ENCODE measurements around the gene RFX5. TPM values are rescaled to one million over a fixed set of nuclear protein-coding genes. Genes with fewer than 3 reads are reported as not detected.

Gene RFX5
- total RNA-seq, 1 experiment from 2014 or later: 34.1 TPM

DNA sequence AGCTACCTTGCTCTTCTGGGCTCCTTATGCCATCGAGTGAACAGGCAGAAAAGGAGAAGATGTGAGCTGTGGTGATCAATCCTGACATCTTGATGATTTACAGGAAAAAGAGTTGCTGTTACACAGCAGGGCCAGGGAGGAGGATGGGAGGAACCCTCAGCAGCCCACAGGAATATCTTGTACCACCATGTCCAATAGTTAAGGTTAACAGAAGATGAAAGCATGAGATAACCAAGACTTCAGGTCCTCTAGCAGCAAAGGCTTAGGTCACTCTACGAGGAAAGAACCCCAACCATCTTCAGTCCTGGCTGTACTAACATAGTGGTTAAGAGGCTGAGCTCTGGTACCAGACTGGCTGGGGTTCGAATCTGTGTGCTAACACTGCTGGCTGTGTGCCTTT lies 37.5 kb upstream of the RFX5 start:
- H3K9me3 ChIP-seq (ENCODE audit: low read length): no peaks in the 10 kb centered on the region
- TF ChIP-seq EZH2 (IDR thresholded peaks at IDR 0.05; ENCODE audit: low read length, unreplicated experiment): no peak
- TF ChIP-seq, protein P1, sequence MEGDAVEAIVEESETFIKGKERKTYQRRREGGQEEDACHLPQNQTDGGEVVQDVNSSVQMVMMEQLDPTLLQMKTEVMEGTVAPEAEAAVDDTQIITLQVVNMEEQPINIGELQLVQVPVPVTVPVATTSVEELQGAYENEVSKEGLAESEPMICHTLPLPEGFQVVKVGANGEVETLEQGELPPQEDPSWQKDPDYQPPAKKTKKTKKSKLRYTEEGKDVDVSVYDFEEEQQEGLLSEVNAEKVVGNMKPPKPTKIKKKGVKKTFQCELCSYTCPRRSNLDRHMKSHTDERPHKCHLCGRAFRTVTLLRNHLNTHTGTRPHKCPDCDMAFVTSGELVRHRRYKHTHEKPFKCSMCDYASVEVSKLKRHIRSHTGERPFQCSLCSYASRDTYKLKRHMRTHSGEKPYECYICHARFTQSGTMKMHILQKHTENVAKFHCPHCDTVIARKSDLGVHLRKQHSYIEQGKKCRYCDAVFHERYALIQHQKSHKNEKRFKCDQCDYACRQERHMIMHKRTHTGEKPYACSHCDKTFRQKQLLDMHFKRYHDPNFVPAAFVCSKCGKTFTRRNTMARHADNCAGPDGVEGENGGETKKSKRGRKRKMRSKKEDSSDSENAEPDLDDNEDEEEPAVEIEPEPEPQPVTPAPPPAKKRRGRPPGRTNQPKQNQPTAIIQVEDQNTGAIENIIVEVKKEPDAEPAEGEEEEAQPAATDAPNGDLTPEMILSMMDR (conservative IDR thresholded peaks at IDR 0.05; ENCODE audit: low read depth, low read length): no peak
- no peak for TF ChIP-seq EZH2phosphoT487 (IDR thresholded peaks at IDR 0.05; ENCODE audit: borderline replicate concordance, low read length)
- intact Hi-C loops (cut with micrococcal nuclease): no loop called here
- H3K27ac ChIP-seq (ENCODE audit: low read length): no peak overlapping the region
- H2AFZ ChIP-seq (ENCODE audit: low read length): no peak overlapping the region
- H3K27me3 ChIP-seq (ENCODE audit: low read length): no peaks in the 10 kb centered on the region
- CTCF ChIA-PET: no interaction called here
- H3K4me1 ChIP-seq (ENCODE audit: insufficient read depth, low read length): no peaks in the 10 kb centered on the region
- no peaks in the 10 kb centered on the region for H4K20me1 ChIP-seq (ENCODE audit: low read length)
- no peaks in the 10 kb centered on the region for H3K79me2 ChIP-seq (ENCODE audit: low read length)
- no peaks in the 10 kb centered on the region for H3K36me3 ChIP-seq (ENCODE audit: low read depth, low read length)
- ATAC-seq: no peak
- H3K4me2 ChIP-seq (ENCODE audit: low read length): no peak overlapping the region
- no peak overlapping the region for H3K9ac ChIP-seq (ENCODE audit: low read length)
- POLR2A ChIA-PET (ENCODE audit: unreplicated experiment): interaction anchor here (0.6 kb wide), 1 partner anchor 806 kb away, joined by 8 read pairs; no protein-coding TSS in a partner anchor
- no peaks in the 10 kb centered on the region for H3K9me2 ChIP-seq (replicated peaks; ENCODE audit: low read length)
- no peaks in the 10 kb centered on the region for H3F3A ChIP-seq (ENCODE audit: low read length, unreplicated experiment)
- BruUV-seq (replicated peaks): no TSS peak
- H3K4me3 ChIP-seq (ENCODE audit: low read length): no peak overlapping the region
- DNase-seq: no peak

DNA sequence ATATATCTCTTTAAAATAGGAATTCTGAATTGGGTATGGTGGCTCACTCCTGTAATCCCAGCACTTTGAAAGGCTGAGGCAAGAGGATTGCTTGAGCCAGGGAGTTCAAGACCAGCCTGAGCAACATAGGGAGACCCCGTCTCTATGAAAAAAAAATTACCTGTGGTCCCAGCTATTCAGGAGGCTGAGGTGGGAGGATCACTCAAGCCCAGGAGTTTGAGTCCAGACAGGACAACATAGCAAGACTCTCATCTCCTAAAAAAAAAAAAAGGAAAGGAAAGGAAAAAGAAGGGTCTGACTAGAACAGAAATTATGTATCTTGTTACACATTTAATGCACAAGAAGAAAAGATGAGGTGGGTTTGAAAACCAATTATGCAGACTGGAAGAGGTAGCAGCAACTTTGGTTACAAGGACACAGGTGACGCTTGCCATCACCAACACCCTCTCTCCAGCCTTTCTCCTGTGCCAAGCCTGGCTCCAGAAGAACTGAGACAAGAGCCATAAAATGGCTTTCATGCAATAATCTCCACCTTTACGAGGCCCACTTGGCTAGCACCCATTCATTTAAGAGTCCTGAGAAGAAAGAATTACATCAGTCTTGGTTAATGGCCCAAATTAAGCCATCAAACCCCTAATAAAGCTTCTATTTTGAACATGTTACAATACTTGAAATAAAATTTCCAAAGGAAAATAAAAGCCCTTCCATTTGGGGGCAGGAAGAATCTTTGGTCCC lies 30.3 kb upstream of the RFX5 start:
- Histone ChIP-seq H3K27me3 (ENCODE audit: low read length) (no peaks in the 10 kb centered on the region), H3K4me2 (ENCODE audit: low read length) (no peak overlapping the region), H3K36me3 (ENCODE audit: low read depth, low read length) (no peaks in the 10 kb centered on the region), H3K9me3 (ENCODE audit: low read length) (no peaks in the 10 kb centered on the region), H3K9me2 (replicated peaks; ENCODE audit: low read length) (no peaks in the 10 kb centered on the region), H3F3A (ENCODE audit: low read length, unreplicated experiment) (no peaks in the 10 kb centered on the region), H3K27ac (ENCODE audit: low read length) (no peak overlapping the region), H4K20me1 (ENCODE audit: low read length) (no peaks in the 10 kb centered on the region), H2AFZ (ENCODE audit: low read length) (no peak overlapping the region), H3K4me1 (ENCODE audit: insufficient read depth, low read length) (peaks cover 13% of the 10 kb centered on the region), H3K4me3 (ENCODE audit: low read length) (no peak overlapping the region), H3K79me2 (ENCODE audit: low read length) (no peaks in the 10 kb centered on the region), H3K9ac (ENCODE audit: low read length) (no peak overlapping the region)
- ChIA-PET POLR2A (ENCODE audit: unreplicated experiment) (no interaction called here), CTCF (no interaction called here)
- no TSS peak for BruUV-seq (replicated peaks)
- DNase-seq (no peak), ATAC-seq (no peak)
- no peak for TF ChIP-seq EZH2phosphoT487 (IDR thresholded peaks at IDR 0.05; ENCODE audit: borderline replicate concordance, low read length)
- no peak for TF ChIP-seq EZH2 (IDR thresholded peaks at IDR 0.05; ENCODE audit: low read length, unreplicated experiment)
- TF ChIP-seq, protein P1 (conservative IDR thresholded peaks at IDR 0.05; ENCODE audit: low read depth, low read length): no peak
- intact Hi-C loops (cut with micrococcal nuclease): no loop called here

DNA sequence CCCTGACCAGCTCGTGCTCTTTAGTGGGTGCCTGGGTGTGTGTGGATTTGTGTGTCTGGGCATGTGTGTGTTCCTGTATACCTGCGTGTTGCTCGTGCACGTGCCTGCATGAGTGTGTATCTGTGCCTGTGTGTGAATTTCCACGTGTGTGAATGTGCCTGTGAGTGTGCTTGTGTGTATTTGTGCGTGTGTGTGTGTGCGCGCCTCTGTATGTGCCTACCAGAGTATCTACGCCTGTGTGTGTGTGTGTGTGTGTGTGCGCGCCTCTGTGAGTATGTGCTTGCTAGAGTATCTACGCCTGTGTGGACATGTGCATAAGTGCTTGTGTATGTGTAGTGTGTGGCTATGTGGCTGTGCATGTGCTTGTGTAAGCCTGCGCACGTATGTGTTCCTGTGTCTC lies 26.1 kb upstream of the RFX5 start:
- Histone ChIP-seq H3K4me3 (ENCODE audit: low read length) (no peak overlapping the region), H3K79me2 (ENCODE audit: low read length) (no peaks in the 10 kb centered on the region), H3K27me3 (ENCODE audit: low read length) (no peaks in the 10 kb centered on the region), H3K4me2 (ENCODE audit: low read length) (no peak overlapping the region), H3K9ac (ENCODE audit: low read length) (no peak overlapping the region), H3K9me3 (ENCODE audit: low read length) (no peaks in the 10 kb centered on the region), H3K9me2 (replicated peaks; ENCODE audit: low read length) (no peaks in the 10 kb centered on the region), H3K4me1 (ENCODE audit: insufficient read depth, low read length) (peaks cover 31% of the 10 kb centered on the region), H3K27ac (ENCODE audit: low read length) (no peak overlapping the region), H3K36me3 (ENCODE audit: low read depth, low read length) (no peaks in the 10 kb centered on the region), H3F3A (ENCODE audit: low read length, unreplicated experiment) (no peaks in the 10 kb centered on the region), H2AFZ (ENCODE audit: low read length) (no peak overlapping the region), H4K20me1 (ENCODE audit: low read length) (no peaks in the 10 kb centered on the region)
- intact Hi-C loops (cut with micrococcal nuclease): no loop called here
- DNase-seq (no peak), ATAC-seq (no peak)
- CTCF ChIA-PET: interaction anchor here (0.6 kb wide), 1 partner anchor 72 kb away, joined by 3 read pairs; no protein-coding TSS in a partner anchor
- no TSS peak for BruUV-seq (replicated peaks)
- TF ChIP-seq EZH2phosphoT487 (IDR thresholded peaks at IDR 0.05; ENCODE audit: borderline replicate concordance, low read length) (no peak), EZH2 (IDR thresholded peaks at IDR 0.05; ENCODE audit: low read length, unreplicated experiment) (no peak)
- TF ChIP-seq, protein P1 (conservative IDR thresholded peaks at IDR 0.05; ENCODE audit: low read depth, low read length): no peak
- POLR2A ChIA-PET (ENCODE audit: unreplicated experiment): no interaction called here

Measured in PC-3 (cell line).